ENCODE results near the gene ACP4.
"Not testable (repeated sequence)": the region's sequence is repeated elsewhere in the genome, so short reads cannot be mapped to it uniquely, and the experiment has no call there.

Gene ACP4

DNA sequence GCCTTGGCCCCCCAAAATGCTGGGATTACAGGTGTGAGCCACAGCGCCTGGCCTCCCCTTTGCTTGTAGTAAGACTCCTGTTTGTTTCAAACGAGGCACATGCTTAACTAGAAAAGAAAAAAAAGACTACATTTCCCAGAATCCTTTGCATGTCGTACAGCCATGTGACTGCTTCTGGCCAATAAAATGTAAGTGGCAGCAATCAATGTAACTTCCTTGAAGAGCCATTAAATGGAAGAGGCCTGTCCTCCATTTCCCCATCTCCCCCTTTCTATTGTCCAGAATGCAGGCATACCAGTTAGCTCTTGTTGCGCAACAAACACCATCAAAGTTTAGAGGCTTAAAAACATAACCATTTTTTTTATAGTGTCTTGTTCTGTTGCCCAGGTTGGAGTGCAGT is 30.3 kb upstream of the ACP4 start:
- H3K27ac ChIP-seq (ENCODE audit: low read depth, low read length), result no peak overlapping the region
- H3K4me1 ChIP-seq (ENCODE audit: control insufficient read depth, insufficient read depth, low read length), result no peaks in the 10 kb centered on the region
- H3K9ac ChIP-seq (ENCODE audit: low read length), result no peak overlapping the region
- H3K27me3 ChIP-seq (ENCODE audit: control insufficient read depth, insufficient read depth, low read length), result 0 out of 2 replicates have a peak, but pooled peaks cover 3% of the 10 kb centered on the region
- H3K4me3 ChIP-seq (ENCODE audit: low read depth, low read length), result no peak overlapping the region
- no peaks in the 10 kb centered on the region for H3K36me3 ChIP-seq (ENCODE audit: control insufficient read depth, insufficient read depth, low read length)
- H3K9me3 ChIP-seq (ENCODE audit: control insufficient read depth, insufficient read depth, low read depth, low read length), result no peaks in the 10 kb centered on the region

DNA sequence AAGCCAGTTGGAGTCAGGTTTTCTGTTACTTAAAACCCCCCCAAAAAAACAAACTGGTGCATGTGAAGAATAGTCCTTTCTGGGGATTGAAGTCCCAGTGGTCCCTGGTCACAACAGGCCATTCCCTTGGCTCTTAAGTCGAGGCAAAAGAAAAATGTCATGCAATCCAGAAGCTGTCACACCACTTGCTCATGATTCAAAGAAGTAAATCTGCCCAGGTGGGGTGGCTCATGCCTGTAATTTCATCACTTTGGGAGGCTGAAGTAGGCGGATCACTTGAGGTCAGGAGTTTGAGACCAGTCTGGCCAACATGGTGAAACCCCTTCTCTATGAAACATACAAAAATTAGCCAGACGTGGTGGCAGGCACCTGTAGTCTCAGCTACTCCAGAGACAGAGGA is 28.7 kb upstream of the ACP4 start:
- H3K4me3 ChIP-seq (ENCODE audit: low read depth, low read length); H3K9me3 ChIP-seq (ENCODE audit: control insufficient read depth, insufficient read depth, low read depth, low read length); H3K4me1 ChIP-seq (ENCODE audit: control insufficient read depth, insufficient read depth, low read length); H3K27ac ChIP-seq (ENCODE audit: low read depth, low read length); H3K36me3 ChIP-seq (ENCODE audit: control insufficient read depth, insufficient read depth, low read length); H3K27me3 ChIP-seq (ENCODE audit: control insufficient read depth, insufficient read depth, low read length); H3K9ac ChIP-seq (ENCODE audit: low read length): not testable (repeated sequence)

DNA sequence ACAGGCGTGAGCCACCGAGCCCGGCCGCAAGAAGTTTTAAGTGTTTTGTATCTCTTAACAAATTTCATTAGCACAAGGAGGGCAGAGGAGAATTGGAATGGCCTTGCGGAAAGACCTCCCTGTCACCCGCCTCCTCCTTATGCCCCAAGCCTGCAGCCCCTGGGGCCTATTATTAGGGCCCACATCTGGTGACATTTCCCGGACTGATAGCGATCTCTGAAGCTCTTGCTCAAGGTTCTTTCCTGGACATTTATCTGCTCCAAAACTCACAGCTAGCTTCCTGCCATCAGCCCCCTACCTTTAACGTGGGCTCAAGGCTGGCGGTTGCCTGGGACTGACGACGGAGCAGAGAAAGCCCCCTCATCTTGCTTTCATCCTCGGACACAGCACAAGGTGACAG is 26.7 kb upstream of the ACP4 start:
- H3K4me3 ChIP-seq (ENCODE audit: low read depth, low read length); H3K36me3 ChIP-seq (ENCODE audit: control insufficient read depth, insufficient read depth, low read length); H3K9ac ChIP-seq (ENCODE audit: low read length); H3K27me3 ChIP-seq (ENCODE audit: control insufficient read depth, insufficient read depth, low read length); H3K9me3 ChIP-seq (ENCODE audit: control insufficient read depth, insufficient read depth, low read depth, low read length); H3K27ac ChIP-seq (ENCODE audit: low read depth, low read length); H3K4me1 ChIP-seq (ENCODE audit: control insufficient read depth, insufficient read depth, low read length): not testable (repeated sequence)

DNA sequence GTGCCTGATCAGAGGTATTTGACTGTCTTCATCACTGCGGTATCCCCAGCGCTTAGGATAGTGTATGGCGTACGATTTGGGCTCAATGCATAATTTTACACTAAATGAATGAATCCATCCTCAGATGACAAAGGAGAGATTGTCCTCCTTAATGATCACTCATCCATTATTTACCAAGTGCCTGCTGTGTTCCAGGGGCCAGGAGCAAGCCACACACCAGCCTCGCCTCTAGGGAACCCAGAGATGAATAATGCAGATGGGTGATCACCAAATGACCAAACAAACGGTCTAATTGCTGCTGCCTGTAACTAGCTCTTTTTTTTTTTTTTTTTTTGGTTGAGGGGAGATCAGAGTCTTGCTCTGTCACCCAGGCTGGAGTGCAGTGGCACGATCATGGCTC is 25.8 kb upstream of the ACP4 start:
- Histone ChIP-seq H3K4me1 (ENCODE audit: control insufficient read depth, insufficient read depth, low read length) (no peaks in the 10 kb centered on the region), H3K27me3 (ENCODE audit: control insufficient read depth, insufficient read depth, low read length) (no peaks in the 10 kb centered on the region), H3K27ac (ENCODE audit: low read depth, low read length) (no peak overlapping the region), H3K9ac (ENCODE audit: low read length) (no peak overlapping the region), H3K36me3 (ENCODE audit: control insufficient read depth, insufficient read depth, low read length) (no peaks in the 10 kb centered on the region), H3K9me3 (ENCODE audit: control insufficient read depth, insufficient read depth, low read depth, low read length) (no peaks in the 10 kb centered on the region), H3K4me3 (ENCODE audit: low read depth, low read length) (no peak overlapping the region)

DNA sequence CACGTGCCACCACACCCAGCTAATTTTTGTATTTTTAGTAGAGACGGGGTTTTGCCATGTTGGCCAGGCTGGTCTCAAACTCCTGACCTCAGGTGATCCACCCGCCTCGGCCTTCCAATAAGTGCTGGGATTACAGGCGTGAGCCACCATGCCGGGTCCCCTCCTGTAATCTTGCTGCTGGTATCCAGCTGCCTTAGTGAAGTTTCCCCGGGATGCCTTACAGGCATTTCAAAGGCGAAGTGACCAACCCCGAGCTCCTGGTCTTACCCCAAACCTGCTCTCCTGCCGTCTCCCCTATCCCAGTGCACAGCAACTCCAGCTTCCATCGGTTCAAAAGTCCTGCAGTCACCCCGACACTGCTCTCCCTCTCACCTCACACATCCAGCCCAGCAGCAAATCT is 23.5 kb upstream of the ACP4 start:
- H3K27ac ChIP-seq (ENCODE audit: low read depth, low read length); H3K4me1 ChIP-seq (ENCODE audit: control insufficient read depth, insufficient read depth, low read length); H3K9me3 ChIP-seq (ENCODE audit: control insufficient read depth, insufficient read depth, low read depth, low read length); H3K27me3 ChIP-seq (ENCODE audit: control insufficient read depth, insufficient read depth, low read length); H3K36me3 ChIP-seq (ENCODE audit: control insufficient read depth, insufficient read depth, low read length); H3K4me3 ChIP-seq (ENCODE audit: low read depth, low read length); H3K9ac ChIP-seq (ENCODE audit: low read length): not testable (repeated sequence)

DNA sequence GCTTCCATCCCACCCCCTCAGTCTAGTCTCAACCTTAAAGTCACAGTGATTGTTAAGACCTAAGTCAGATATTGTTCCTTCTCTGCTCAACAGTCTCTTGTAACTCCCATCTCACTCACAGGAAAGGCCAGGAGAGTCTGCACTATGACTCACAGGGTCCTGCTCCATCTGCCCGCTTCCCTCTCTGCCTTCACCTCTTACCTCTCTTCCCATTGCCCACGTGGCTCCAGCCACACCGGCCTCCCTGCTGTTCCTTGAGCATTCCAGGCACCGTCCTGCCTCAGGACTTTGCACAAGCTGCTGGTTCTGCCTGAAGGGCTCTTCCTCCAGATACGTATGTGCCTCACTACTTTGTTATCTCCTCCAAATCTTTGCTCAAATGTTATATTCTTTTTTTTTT is 23.0 kb upstream of the ACP4 start:
- not testable (repeated sequence) for H3K9ac ChIP-seq (ENCODE audit: low read length)

DNA sequence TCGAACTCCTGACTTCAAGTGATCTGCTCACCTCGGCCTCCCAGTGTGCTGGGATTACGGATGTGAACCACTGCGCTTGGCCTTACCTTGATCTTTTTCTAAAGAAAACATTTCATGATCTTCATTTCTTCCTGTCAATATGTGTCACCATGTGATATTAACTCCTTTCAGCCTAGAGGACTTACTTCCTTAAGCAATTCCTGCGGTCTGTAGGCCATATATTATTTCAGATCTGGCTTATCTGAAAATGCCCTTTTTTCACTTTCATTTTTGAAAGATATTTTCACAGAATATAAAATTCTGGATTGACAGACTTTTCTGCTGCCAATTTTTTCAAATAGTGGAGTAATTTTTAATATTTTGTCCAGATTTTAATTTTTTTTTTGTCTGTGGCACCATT is 21.9 kb upstream of the ACP4 start:
- H3K9ac ChIP-seq (ENCODE audit: low read length), result no peak overlapping the region
- H3K9me3 ChIP-seq (ENCODE audit: control insufficient read depth, insufficient read depth, low read depth, low read length), result peaks cover 3% of the 10 kb centered on the region; the same call in 1 of the 2 replicates
- H3K27ac ChIP-seq (ENCODE audit: low read depth, low read length), result no peak overlapping the region
- no peak overlapping the region for H3K4me3 ChIP-seq (ENCODE audit: low read depth, low read length)
- no peaks in the 10 kb centered on the region for H3K4me1 ChIP-seq (ENCODE audit: control insufficient read depth, insufficient read depth, low read length)
- H3K36me3 ChIP-seq (ENCODE audit: control insufficient read depth, insufficient read depth, low read length), result no peaks in the 10 kb centered on the region
- H3K27me3 ChIP-seq (ENCODE audit: control insufficient read depth, insufficient read depth, low read length), result no peaks in the 10 kb centered on the region

More for the DNA sequence above, 23.0 kb upstream of the ACP4 start:
- H3K4me3 ChIP-seq (ENCODE audit: low read depth, low read length); H3K27ac ChIP-seq (ENCODE audit: low read depth, low read length); H3K4me1 ChIP-seq (ENCODE audit: control insufficient read depth, insufficient read depth, low read length); H3K27me3 ChIP-seq (ENCODE audit: control insufficient read depth, insufficient read depth, low read length); H3K36me3 ChIP-seq (ENCODE audit: control insufficient read depth, insufficient read depth, low read length); H3K9me3 ChIP-seq (ENCODE audit: control insufficient read depth, insufficient read depth, low read depth, low read length): not testable (repeated sequence)

DNA sequence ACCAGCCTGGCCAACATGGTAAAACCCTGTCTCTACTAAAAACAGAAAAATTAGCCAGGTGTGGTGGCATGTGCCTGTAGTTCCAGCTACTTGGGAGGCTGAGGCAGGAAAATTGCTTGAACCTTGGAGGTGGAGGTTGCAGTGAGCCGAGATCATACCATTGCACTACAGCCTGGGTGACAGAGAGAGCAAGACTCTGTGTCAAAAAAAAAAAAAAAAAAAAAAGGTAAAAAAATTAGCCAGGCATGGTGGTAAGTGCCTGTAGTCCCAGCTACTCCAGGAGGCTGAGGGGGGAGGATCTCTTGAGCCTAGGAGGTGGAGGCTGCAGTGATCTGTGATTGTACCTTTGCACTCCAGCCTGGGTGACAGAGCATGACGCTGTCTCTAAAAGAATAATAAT is 20.1 kb upstream of the ACP4 start, which contains the start of gene GPR32:
GPR32 (plus strand) TSS at position 301 of the 400 bp plus-strand sequence. CDS start 137 bp downstream, outside the sequence.
- not testable (repeated sequence) for H3K27ac ChIP-seq (ENCODE audit: low read depth, low read length); H3K4me1 ChIP-seq (ENCODE audit: control insufficient read depth, insufficient read depth, low read length); H3K36me3 ChIP-seq (ENCODE audit: control insufficient read depth, insufficient read depth, low read length); H3K4me3 ChIP-seq (ENCODE audit: low read depth, low read length); H3K9ac ChIP-seq (ENCODE audit: low read length); H3K27me3 ChIP-seq (ENCODE audit: control insufficient read depth, insufficient read depth, low read length); H3K9me3 ChIP-seq (ENCODE audit: control insufficient read depth, insufficient read depth, low read depth, low read length)

DNA sequence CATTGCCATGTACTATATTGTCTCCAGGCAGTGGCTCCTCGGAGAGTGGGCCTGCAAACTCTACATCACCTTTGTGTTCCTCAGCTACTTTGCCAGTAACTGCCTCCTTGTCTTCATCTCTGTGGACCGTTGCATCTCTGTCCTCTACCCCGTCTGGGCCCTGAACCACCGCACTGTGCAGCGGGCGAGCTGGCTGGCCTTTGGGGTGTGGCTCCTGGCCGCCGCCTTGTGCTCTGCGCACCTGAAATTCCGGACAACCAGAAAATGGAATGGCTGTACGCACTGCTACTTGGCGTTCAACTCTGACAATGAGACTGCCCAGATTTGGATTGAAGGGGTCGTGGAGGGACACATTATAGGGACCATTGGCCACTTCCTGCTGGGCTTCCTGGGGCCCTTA is 19.3 kb upstream of the ACP4 start:
- H3K9me3 ChIP-seq (ENCODE audit: control insufficient read depth, insufficient read depth, low read depth, low read length), result peaks cover 3% of the 10 kb centered on the region; the same call in 1 of the 2 replicates
- no peaks in the 10 kb centered on the region for H3K36me3 ChIP-seq (ENCODE audit: control insufficient read depth, insufficient read depth, low read length)
- no peak overlapping the region for H3K27ac ChIP-seq (ENCODE audit: low read depth, low read length)
- H3K9ac ChIP-seq (ENCODE audit: low read length), result no peak overlapping the region
- H3K27me3 ChIP-seq (ENCODE audit: control insufficient read depth, insufficient read depth, low read length), result peaks cover 4% of the 10 kb centered on the region; the same call in 1 of the 2 replicates
- H3K4me3 ChIP-seq (ENCODE audit: low read depth, low read length), result no peak overlapping the region
- no peaks in the 10 kb centered on the region for H3K4me1 ChIP-seq (ENCODE audit: control insufficient read depth, insufficient read depth, low read length)

DNA sequence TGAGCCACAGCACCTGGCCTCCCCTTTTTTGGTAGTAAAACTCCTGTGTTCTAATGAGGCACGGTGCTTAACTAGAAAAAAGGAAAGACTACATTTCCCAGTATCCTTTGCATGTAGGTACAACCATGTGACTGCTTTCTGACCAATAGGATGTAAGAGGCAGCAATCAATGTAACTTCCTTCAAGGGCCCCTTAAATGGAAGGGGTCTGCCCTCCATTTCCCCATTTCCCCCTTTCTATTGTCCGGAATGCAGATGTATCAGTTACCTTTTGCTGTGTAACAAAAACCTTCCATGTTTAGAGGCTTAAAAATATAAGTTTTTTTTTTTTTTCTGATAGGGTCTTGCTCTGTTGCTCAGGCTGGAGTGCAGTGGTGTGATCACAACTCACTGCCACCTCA is 17.7 kb upstream of the ACP4 start:
- no peak overlapping the region for H3K27ac ChIP-seq (ENCODE audit: low read depth, low read length)

DNA sequence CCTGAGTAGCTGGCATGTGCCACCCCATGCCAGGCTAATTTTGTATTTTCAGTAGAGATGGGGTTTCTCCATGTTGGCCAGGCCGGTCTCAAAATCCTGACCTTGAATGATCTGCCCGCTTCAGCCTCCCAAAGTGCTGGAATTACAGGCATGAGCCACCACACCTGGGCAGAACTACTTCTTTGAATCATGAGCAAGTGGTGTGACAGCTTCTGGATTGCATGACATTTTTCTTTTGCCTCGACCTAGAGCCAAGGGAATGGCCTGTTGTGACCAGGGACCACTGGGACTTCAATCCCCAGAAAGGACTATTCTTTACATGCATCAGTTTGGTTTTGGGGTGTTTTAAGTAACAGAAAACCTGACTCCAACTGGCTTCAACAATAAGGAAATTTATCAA is 17.3 kb upstream of the ACP4 start:
- not testable (repeated sequence) for H3K9me3 ChIP-seq (ENCODE audit: control insufficient read depth, insufficient read depth, low read depth, low read length); H3K27ac ChIP-seq (ENCODE audit: low read depth, low read length); H3K4me3 ChIP-seq (ENCODE audit: low read depth, low read length); H3K4me1 ChIP-seq (ENCODE audit: control insufficient read depth, insufficient read depth, low read length); H3K9ac ChIP-seq (ENCODE audit: low read length); H3K36me3 ChIP-seq (ENCODE audit: control insufficient read depth, insufficient read depth, low read length)
- peaks cover 17% of the 10 kb centered on the region for H3K27me3 ChIP-seq (ENCODE audit: control insufficient read depth, insufficient read depth, low read length)

More for the DNA sequence above, 17.7 kb upstream of the ACP4 start:
- H3K9ac ChIP-seq (ENCODE audit: low read length), result no peak overlapping the region
- peaks cover 3% of the 10 kb centered on the region; the same call in 1 of the 2 replicates for H3K9me3 ChIP-seq (ENCODE audit: control insufficient read depth, insufficient read depth, low read depth, low read length)
- peaks cover 13% of the 10 kb centered on the region for H3K27me3 ChIP-seq (ENCODE audit: control insufficient read depth, insufficient read depth, low read length)
- H3K36me3 ChIP-seq (ENCODE audit: control insufficient read depth, insufficient read depth, low read length), result no peaks in the 10 kb centered on the region
- no peak overlapping the region for H3K4me3 ChIP-seq (ENCODE audit: low read depth, low read length)
- peaks cover under 1% of the 10 kb centered on the region; the same call in 1 of the 2 replicates for H3K4me1 ChIP-seq (ENCODE audit: control insufficient read depth, insufficient read depth, low read length)

DNA sequence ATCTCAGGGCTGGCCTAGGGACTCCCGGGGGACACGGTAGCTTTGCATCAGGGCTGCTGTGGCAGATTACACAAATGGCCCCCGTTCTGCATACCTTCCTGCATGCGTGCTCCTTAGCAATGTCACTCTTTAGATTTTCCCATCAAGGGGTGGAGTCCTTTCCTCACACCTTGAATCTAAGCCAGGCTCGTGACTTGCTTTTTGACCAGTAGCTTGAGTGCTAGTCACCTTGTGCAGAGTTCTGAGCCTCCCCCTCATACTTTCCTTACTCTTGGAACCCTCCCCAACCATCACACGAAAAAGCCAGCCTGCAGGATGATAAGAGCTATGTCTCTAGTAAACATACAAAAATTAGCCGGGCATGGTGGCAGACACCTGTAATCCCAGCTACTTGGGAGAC is 16.8 kb upstream of the ACP4 start:
- not testable (repeated sequence) for H3K36me3 ChIP-seq (ENCODE audit: control insufficient read depth, insufficient read depth, low read length); H3K9ac ChIP-seq (ENCODE audit: low read length); H3K4me1 ChIP-seq (ENCODE audit: control insufficient read depth, insufficient read depth, low read length); H3K4me3 ChIP-seq (ENCODE audit: low read depth, low read length); H3K9me3 ChIP-seq (ENCODE audit: control insufficient read depth, insufficient read depth, low read depth, low read length); H3K27ac ChIP-seq (ENCODE audit: low read depth, low read length)
- peaks cover 23% of the 10 kb centered on the region for H3K27me3 ChIP-seq (ENCODE audit: control insufficient read depth, insufficient read depth, low read length)

Data from HUES6 (cell line).